ENCODE measurements around the gene SLC35G4.
A peak's percentile ranks its signal among the peaks of the same experiment; 100 is the strongest.
"Not testable (repeated sequence)": the region's sequence is repeated elsewhere in the genome, so short reads cannot be mapped to it uniquely, and the experiment has no call there.

SLC35G4 gene

DNA sequence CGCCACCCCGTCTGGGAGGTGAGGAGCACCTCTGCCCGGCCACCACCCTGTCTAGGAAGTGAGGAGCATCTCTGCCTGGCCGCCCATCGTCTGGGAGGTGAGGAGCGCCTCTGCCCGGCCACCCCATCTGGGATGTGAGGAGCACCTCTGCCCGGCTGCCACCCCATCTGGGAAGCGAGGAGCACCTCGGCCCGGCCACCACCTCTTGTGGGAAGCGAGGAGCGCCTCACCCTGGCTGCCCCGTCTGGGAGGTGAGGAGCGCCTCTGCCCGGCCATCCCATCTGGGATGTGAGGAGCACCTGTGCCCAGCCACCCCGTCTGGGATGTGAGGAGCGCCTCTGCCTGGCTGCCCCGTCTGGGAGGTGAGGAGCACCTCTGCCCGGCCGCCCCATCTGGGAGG lies 4.6 kb downstream of the SLC35G4 start:
- not testable (repeated sequence) for DNase-seq

DNA sequence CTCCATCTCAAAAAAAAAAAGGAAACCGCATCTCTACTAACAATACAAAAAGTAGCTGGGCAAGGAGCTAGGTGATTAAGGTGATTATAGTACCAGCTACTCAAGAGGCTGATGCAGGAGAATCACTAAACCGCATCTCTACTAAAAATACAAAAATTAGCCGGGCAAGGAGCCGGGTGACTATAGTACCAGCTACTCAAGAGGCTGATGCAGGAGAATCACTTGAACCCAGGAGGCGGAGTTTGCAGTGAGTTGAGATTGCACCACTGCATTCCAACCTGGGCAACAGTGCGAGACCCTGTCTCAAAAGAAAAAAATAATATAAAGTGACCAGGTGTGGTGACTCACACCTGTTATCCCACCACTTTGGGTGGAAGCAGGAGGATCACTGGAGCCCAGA lies 5.6 kb downstream of the SLC35G4 start:
- DNase-seq: not testable (repeated sequence)

DNA sequence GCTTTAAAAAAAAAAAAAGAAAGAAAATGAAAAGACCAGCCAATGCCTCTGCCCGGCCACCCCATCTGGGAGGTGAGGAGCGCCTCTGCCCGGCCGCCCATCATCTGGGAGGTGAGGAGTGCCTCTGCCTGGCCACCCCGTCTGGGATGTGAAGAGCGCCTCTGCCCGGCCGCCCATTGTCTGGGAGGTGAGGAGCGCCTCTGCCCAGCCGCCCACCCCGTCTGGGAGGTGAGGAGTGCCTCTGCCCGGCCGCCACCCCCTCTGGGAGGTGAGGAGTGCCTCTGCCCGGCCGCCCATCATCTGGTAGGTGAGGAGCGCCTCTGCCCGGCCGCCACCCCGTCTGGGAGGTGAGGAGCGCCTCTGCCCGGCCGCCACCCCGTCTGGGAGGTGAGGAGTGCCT lies 37.9 kb downstream of the SLC35G4 start:
- not testable (repeated sequence) for DNase-seq

DNA sequence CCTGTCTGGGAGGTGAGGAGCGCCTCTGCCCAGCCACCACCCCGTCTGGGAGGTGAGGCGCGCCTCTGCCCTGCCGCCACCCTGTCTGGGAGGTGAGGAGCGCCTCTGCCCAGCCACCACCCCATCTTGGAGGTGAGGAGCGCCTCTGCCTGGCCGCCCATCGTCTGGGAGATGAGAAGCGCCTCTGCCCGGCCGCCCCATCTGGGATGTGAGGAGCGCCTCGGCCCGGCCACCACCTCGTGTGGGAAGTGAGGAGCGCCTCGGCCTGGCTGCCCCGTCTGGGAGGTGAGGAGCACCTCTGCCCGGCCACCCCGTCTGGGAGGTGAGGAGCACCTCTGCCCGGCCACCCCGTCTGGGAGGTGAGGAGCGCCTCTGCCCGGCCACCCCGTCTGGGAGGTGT lies 38.4 kb downstream of the SLC35G4 start:
- DNase-seq: not testable (repeated sequence)

DNA sequence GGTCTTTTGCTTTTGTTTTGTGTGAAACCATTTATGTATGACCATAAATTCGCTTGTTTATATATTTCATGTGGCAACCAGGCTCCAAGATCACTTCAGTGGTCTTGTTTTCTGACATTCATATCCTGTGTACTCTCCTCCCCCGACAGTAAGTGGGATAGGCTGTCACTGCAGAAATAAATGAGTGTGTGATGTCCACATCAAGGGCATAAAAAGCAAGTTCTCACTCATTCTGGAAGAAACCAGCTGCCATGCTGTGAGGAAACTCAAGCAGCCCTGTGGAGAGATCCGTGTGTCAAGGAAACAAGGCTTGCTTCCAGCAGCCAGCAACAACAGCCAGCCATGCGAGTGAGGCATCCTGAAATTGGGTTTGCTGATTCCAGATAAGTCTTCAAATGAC lies 40.4 kb downstream of the SLC35G4 start:
- no peak for DNase-seq

DNA sequence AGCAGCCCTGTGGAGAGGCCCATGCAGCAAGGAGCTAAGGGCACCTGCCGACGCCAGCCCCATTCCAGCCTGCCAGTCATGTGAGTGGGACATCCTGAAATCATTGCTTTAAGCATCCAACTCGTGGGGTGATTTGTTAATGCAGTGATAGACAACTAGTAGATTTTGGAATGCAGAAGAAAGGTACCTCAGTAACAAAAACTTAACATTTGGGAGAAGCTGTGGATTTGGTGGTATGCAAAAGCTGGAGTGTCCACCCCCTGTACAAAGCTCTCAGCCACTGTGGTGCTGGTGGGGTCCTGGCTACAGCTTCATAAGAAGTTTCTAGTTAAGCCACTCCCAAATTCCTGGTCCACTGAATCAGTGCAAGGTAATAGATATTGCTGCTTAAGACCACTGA lies 42.5 kb downstream of the SLC35G4 start:
- no peak for DNase-seq

DNA sequence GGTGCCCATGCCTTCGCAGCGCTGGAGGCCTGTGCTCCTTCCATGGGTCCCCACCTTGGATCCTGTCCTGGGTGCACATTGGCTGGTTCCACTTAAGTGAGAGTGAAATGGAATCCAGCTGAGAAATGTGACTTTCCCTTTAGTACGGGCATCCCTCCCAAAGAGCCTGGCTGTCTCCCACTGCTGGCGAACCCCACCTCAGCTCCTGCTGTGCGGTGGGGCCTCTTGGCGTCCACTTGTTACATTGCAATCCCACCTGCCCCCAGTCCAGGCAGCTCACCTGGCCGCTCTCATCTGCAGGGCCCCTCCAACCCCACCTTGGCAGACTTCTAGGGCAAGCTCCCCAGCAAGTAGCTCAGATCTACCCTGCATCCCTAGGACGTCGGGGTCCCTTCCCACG lies 44.1 kb downstream of the SLC35G4 start:
- DNase-seq: no peak

DNA sequence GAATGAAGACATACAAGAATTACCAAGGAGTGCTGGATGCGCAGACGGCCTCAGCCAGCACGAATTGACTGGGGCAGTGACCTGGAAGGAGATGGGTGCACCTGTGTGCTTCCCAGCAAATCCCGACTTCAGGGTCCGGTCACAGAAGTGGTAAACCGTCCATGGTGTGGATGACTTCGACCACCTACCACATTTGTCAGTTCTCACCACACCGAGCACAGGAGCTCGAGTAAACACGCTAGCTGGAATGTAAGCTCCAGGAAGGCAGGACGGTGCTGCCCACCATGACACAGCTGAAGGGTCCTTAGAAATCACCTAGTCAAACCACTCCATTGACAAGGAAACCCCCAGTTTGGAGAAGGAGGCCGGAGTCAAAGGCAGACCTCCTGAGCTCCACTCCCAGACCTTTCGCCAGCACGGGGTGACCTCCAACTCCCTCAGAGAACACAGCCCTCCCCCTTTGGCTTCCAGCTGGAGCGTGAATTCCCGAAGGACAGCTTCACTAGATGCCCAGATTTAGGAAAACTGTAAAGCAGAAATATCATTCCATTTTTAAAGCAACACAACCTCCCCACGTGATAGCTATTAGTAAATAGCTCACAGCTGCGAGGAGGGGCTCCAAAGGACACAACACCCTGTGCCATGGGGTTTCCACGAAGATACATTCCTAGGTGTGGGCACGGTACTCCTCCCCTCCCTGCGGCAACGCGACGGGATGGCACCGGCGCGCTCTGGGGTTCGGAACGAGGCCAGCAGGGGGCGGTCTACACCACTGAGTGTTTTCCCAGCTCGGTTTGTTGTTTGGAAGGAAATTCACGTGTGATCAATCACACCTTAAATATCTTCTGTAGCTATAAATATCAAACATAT lies 45.6 kb downstream of the SLC35G4 start:
- DNase-seq: peak; percentile 47

DNA sequence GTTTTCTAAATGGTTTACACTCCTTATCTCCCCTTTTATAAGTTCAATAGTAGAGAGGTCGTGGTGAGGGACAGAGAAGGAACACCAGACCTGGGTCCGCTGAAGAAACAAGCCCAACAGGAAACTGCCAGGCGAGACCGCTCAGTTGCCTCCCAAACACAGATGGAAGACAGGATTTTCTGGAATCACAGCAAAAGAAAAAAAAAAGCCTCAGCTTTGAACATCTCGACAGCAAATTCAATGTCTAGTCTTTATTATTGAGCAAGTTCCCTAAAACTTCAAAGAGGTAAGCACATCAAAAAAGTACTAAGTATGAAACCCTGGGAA lies 46.2 kb downstream of the SLC35G4 start:
- DNase-seq: no peak

DNA sequence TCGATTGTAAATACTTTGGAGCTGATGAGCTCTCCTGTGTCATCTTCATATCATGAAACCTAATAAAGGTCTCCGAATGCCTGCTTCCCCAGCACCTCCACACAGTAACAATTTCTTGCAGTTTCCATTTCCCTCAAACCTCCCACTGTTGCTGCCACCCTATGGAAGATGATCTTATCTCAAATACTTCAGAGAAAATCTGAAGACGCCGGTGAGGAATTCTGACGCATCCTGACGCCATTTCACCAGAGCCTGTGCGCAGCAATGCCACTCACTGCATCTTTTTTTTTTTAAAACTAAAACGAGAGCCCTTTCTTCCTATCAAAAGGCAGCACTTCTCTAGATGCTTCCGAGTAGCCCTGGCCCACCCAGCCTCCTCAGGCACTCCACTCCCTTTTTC lies 47.8 kb downstream of the SLC35G4 start:
- no peak for DNase-seq

DNA sequence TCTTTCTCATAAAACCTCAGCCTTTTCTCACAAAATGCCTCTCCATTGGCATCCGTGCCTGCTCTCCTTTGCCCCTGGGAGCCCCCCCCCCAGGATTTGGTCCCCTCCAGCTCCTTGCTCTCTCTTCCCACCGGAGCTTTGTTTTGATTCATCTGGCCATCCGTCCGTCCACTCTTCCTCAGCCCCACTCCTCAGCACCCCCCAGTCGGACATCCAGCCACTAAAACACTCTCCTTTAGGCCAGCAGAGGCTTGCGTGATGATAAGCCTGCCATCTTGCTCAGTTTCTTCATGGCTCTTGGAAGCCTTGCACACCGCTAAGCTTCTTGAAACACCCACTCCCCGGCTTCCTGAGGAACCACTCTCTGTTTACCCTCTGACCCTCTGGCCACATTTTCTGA lies 48.2 kb downstream of the SLC35G4 start:
- no peak for DNase-seq

DNA sequence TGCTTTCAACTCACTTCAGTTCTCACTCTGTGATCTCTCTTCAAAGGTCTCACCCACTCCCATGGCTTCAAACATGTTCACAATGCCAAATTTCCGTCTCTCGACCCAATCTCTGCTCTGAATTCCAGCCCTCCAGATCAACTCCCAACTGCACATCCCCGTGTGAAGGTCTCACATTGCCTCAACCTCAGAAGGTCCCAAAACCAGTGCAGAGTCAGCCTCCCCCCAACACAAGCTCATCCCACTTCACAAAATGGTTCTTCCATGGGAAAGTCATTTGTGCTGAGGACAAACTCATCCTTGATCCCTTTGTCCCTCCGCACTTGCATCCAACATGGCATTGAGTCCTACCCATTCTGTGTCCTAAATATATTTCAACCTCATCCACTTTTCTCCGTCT lies 48.6 kb downstream of the SLC35G4 start:
- DNase-seq: no peak

DNA sequence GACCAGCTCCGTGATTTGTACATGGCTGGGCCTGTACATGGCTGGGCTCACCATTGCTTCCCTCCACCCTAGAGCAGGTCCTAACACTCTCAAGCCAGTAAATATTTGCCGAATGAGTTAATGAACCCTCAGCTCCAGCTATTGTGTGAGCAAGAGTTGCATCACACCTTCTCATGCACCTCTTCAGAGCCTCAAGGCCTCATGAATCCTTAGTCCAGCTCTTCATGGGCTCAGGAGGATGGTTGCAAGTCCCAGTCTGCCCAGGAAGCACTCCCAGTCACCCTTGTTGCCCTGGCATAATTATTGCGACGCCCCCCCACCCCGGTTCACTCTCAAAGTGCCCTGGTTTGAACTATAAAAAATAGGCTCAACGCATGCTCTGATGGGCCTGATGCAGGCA lies 49.6 kb downstream of the SLC35G4 start:
- no peak for DNase-seq

All from stimulated activated CD4-positive, alpha-beta T cell treated with anti-CD3 and anti-CD28 coated beads, Interleukin-1b, Interleukin-23, amount 100 ng/mL, for 48 hours (primary cell).